HEK293T (cell line): ENCODE measurements around the gene SLC35A1.

Source experiments
- CTCF ChIA-PET: fragments of 350-600 bp; formaldehyde crosslinking; extraction: SDS; loops from one replicate; lab custom pipeline; 2021; ENCODE audit warnings: antibody characterized with exemption, inconsistent platforms; lab: Yijun Ruan, JAX
- POLR2A ChIA-PET: fragments of 350-600 bp; formaldehyde crosslinking; extraction: SDS; loops from one replicate; lab custom pipeline; 2020; ENCODE audit warnings: antibody characterized with exemption, inconsistent platforms; lab: Yijun Ruan, JAX
- DNase-seq: peaks from one replicate; pipeline ENCODE4 v3.0.0; 2012; ENCODE audit warnings: mixed read lengths; ENCODE audit errors: extremely low spot score
- ARNT ChIP-seq: fragments of 450-650 bp; IDR thresholded peaks from 2 replicates; pipeline ENCODE4 v1.6.1; 2017; ENCODE audit warnings: mild to moderate bottlenecking
- BHLHE40 ChIP-seq: fragments of 450-650 bp; IDR thresholded peaks from 2 replicates; pipeline ENCODE4 v1.6.1; 2016; ENCODE audit warnings: mild to moderate bottlenecking, moderate library complexity, borderline replicate concordance
- CTBP1 ChIP-seq: fragments of 450-650 bp; IDR thresholded peaks from 2 replicates; pipeline ENCODE4 v1.6.1; 2016; ENCODE audit warnings: borderline replicate concordance
- ELF4 ChIP-seq: fragments of 450-650 bp; IDR thresholded peaks from 2 replicates; pipeline ENCODE4 v1.6.1; 2017; ENCODE audit warnings: antibody characterized with exemption
- FOXA1 ChIP-seq: fragments of 450-650 bp; IDR thresholded peaks from 2 replicates; pipeline ENCODE4 v1.6.1; 2016; ENCODE audit warnings: mild to moderate bottlenecking
- FOXK2 ChIP-seq: fragments of 450-650 bp; IDR thresholded peaks from 2 replicates; pipeline ENCODE4 v1.6.1; 2016; ENCODE audit warnings: mild to moderate bottlenecking
- FOXM1 ChIP-seq: fragments of 450-650 bp; IDR thresholded peaks from 2 replicates; pipeline ENCODE4 v1.6.1; 2017; ENCODE audit warnings: mild to moderate bottlenecking, borderline replicate concordance
- HDGF ChIP-seq: fragments of 450-650 bp; IDR thresholded peaks from 2 replicates; pipeline ENCODE4 v1.6.1; 2017; ENCODE audit warnings: antibody characterized with exemption, borderline replicate concordance
- L3MBTL2 ChIP-seq: fragments of 450-650 bp; conservative IDR thresholded peaks from 2 replicates; pipeline ENCODE4 v1.6.1; 2016; ENCODE audit warnings: mild to moderate bottlenecking
- LEF1 ChIP-seq: fragments of 450-650 bp; IDR thresholded peaks from 2 replicates; pipeline ENCODE4 v1.6.1; 2017; ENCODE audit warnings: mild to moderate bottlenecking, borderline replicate concordance
- NFRKB ChIP-seq: fragments of 450-650 bp; IDR thresholded peaks from 2 replicates; pipeline ENCODE4 v1.6.1; 2016; ENCODE audit warnings: mild to moderate bottlenecking, moderate library complexity
- SP1 ChIP-seq: fragments of 450-650 bp; IDR thresholded peaks from 2 replicates; pipeline ENCODE4 v1.6.1; 2017
- SUZ12 ChIP-seq: fragments of 450-650 bp; IDR thresholded peaks from 2 replicates; pipeline ENCODE4 v1.6.1; 2016; ENCODE audit warnings: mild to moderate bottlenecking
- TARDBP ChIP-seq: fragments of 450-650 bp; IDR thresholded peaks from 2 replicates; pipeline ENCODE4 v1.6.1; 2016
- ZNF384 ChIP-seq: fragments of 450-650 bp; IDR thresholded peaks from 2 replicates; pipeline ENCODE4 v1.6.1; 2016
- TF ChIP-seq, protein P1 (sequence below): fragments of 450-650 bp; IDR thresholded peaks from 2 replicates; pipeline ENCODE4 v1.6.1; 2016

SLC35A1 gene

GRCh38 chr6:87558446-87558845, 85.7 kb downstream of the SLC35A1 start:
- ChIA-PET POLR2A (no interaction called here), CTCF (no interaction called here)
- no peak for TF ChIP-seq FOXA1
- no peak for TF ChIP-seq TARDBP
- TF ChIP-seq LEF1, result no peak
- TF ChIP-seq, protein P1, sequence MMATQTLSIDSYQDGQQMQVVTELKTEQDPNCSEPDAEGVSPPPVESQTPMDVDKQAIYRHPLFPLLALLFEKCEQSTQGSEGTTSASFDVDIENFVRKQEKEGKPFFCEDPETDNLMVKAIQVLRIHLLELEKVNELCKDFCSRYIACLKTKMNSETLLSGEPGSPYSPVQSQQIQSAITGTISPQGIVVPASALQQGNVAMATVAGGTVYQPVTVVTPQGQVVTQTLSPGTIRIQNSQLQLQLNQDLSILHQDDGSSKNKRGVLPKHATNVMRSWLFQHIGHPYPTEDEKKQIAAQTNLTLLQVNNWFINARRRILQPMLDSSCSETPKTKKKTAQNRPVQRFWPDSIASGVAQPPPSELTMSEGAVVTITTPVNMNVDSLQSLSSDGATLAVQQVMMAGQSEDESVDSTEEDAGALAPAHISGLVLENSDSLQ, result no peak
- no peak for TF ChIP-seq SP1
- no peak for TF ChIP-seq HDGF
- TF ChIP-seq SUZ12, result no peak
- no peak for DNase-seq

- CTCF ChIA-PET, result no interaction called here
- DNase-seq, result no peak
- POLR2A ChIA-PET, result no interaction called here
- TF ChIP-seq ARNT (no peak), SUZ12 (no peak), HDGF (no peak), L3MBTL2 (no peak), CTBP1 (no peak), SP1 (no peak), NFRKB (no peak), ELF4 (no peak), ZNF384 (no peak), BHLHE40 (no peak), FOXA1 (no peak), LEF1 (no peak), TARDBP (no peak), FOXM1 (no peak), FOXK2 (no peak)
- TF ChIP-seq, protein P1, result no peak
These were observed 88.2 kb downstream of the SLC35A1 start for GRCh38 chr6:87561017-87561416.
